Stomach (tissue), 9 donors: ENCODE measurements around the gene TRDN. TPM values are rescaled to one million over a fixed set of nuclear protein-coding genes. Genes with fewer than 3 reads are reported as not detected.

ENCODE experiments used
- DNase-seq, 2 donors: peaks; one replicate each; pipeline versions ENCODE4 v3.0.0 to v3.0.0-alpha.2; 2013 to 2019
- H3K27ac ChIP-seq, 5 donors: fragments of 200-600 bp in 4 of 5; sonication (generic) in 4 of 5; one replicate each; pipeline ENCODE4 v1.5.1; 2013 to 2019; ENCODE audit warnings: mild to moderate bottlenecking in 1 of 5, moderate library complexity in 1 of 5
- H3K27me3 ChIP-seq, 3 donors: fragments of 200-600 bp; sonication (generic); one replicate each; pipeline ENCODE4 v1.5.1; 2017 to 2019; ENCODE audit warnings: mixed run types in 1 of 3
- H3K36me3 ChIP-seq, 4 donors: fragments of 200-600 bp; sonication (generic); 1 replicate in 3 of 4; 2 replicates in 1 of 4; pipeline ENCODE4 v1.5.1; 2016 to 2019
- H3K4me1 ChIP-seq, 4 donors: fragments of 200-600 bp; sonication (generic); one replicate each; pipeline ENCODE4 v1.5.1; 2016 to 2019
- H3K4me3 ChIP-seq, 4 donors: fragments of 200-600 bp; sonication (generic) in 3 of 4; one replicate each; pipeline ENCODE4 v1.5.1; 2016 to 2019; ENCODE audit warnings: mild to moderate bottlenecking in 1 of 4
- H3K9me3 ChIP-seq, 4 donors: fragments of 200-600 bp; sonication (generic); one replicate each; pipeline ENCODE4 v1.5.1; 2016 to 2019
- CTCF ChIP-seq, 7 experiments: fragments of 450-650 bp in 4 of 7; fragments of 200-600 bp in 3 of 7; sonication (generic) in 3 of 7; IDR thresholded peaks; one replicate each; pipeline ENCODE4 v1.5.1; 2016 to 2019; ENCODE audit warnings: antibody characterized with exemption in 7 of 7, control low read depth in 2 of 7, mild to moderate bottlenecking in 1 of 7
- EP300 ChIP-seq: sonication (generic); formaldehyde crosslinking; IDR thresholded peaks from one replicate; pipeline ENCODE4 v1.6.1; 2017; ENCODE audit warnings: antibody characterized with exemption
- POLR2A ChIP-seq, 4 donors: fragments of 450-650 bp; IDR thresholded peaks; one replicate each; pipeline ENCODE4 v1.6.1; 2016; ENCODE audit warnings: antibody characterized with exemption in 4 of 4, control low read depth in 2 of 4, mild to moderate bottlenecking in 1 of 4, moderate library complexity in 1 of 4
- POLR2AphosphoS5 ChIP-seq, 3 donors: sonication (generic); formaldehyde crosslinking; IDR thresholded peaks; one replicate each; pipeline ENCODE4 v1.6.1; 2016; ENCODE audit warnings: antibody characterized with exemption in 3 of 3
- WGBS, 5 donors: extraction: QIAGEN DNeasy Blood & Tissue Kit in 3 of 5; methylation state at CpG; one replicate each; pipeline versions ENCODE4 v1.1.5 to v1.1.7; 2013 to 2018; 5-methylcytosine and 5-hydroxymethylcytosine counted together
- intact Hi-C: fragments of 100-400 bp; cut with DNase I; formaldehyde crosslinking; loops from one replicate; pipeline ENCODE4 v1.15.1; 2023; ENCODE audit warnings: low total_unique reads
- polyA plus RNA-seq, 3 donors: library from polyadenylated mRNA; stranded (reverse); fragments of 200-250 nt; gene quantifications; one replicate each; pipeline ENCODE4 v1.2.3, GENCODE V29; 2013
- total RNA-seq, 5 donors: library from RNA; depleted of rRNA; stranded (reverse); fragments of >200 nt; gene quantifications; one replicate each; pipeline versions ENCODE4 v1.1.0 to v1.2.3, GENCODE V29; 2014 to 2016
- donor health status: healthy with polysubstance abuse.
- donor health status: Bipolar disorder and iron deficiency.
- donor health status: healthy.

TRDN gene
- total and polyA plus RNA-seq, 8 donors = 0.18 to 2.4 TPM; not detected in 6

- Histone ChIP-seq H3K9me3 (no peaks in the 10 kb centered on the region), H3K27ac (no peak overlapping the region), H3K27me3 (no peaks in the 10 kb centered on the region), H3K4me1 (no peaks in the 10 kb centered on the region), H3K4me3 (no peak overlapping the region), H3K36me3 (no peaks in the 10 kb centered on the region)
- intact Hi-C loops = no loop called here
- no peak for DNase-seq
- 83 to 94% (median 87%) methylated on average over 5 of the region's 5 CpGs for WGBS, 5 donors
- TF ChIP-seq EP300 (no peak), POLR2A (IDR thresholded peaks at IDR 0.05) (no peak), POLR2AphosphoS5 (IDR thresholded peaks at IDR 0.05) (no peak), CTCF (IDR thresholded peaks at IDR 0.05) (no peak)
Measured at GRCh38 chr6:123661105-123661891, 24.5 kb upstream of the TRDN start.

DNA sequence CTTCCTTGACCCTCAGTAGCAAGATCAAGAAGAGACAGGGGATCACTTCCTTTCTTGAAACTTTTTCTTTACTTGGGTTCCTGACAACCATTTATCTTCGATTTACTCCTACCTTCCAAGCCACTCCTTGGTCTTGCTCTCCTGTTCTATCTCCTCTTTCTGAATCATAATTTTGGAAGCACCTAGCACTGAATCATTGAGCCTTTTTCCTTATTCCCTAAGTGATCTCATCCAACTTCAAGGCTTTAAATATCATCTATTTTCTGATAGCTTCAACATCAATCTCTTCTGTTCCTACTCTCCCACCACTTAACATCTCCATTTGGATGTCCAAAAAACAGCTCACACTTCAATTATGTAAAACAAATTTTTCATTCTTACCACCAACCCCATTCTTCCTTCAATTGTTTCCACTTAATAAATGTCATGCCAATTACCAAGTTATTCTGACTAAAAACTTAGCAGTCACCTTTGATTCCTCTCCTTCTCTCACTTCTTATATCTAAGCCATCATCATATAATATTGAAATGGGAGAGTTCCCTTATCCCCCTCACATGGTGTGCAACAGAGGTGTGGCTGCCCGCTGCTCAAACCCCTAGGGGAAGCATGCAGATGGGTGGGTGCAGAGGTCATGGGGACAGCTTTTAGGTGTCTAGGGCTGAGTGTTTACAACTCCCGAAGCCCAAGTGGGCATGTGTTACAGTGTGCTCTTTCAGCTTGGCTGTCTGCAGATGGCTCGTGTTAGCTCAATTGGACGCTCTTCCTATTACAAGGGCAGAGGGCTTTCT lies 23.4 kb upstream of the TRDN start:
- Histone ChIP-seq H3K36me3 (no peaks in the 10 kb centered on the region), H3K4me3 (no peak overlapping the region), H3K4me1 (no peaks in the 10 kb centered on the region), H3K27me3 (no peaks in the 10 kb centered on the region), H3K27ac (no peak overlapping the region), H3K9me3 (no peaks in the 10 kb centered on the region)
- intact Hi-C loops = no loop called here
- WGBS, 5 donors = 77 to 90% (median 86%) methylated on average over 5 of the region's 5 CpGs
- TF ChIP-seq CTCF (IDR thresholded peaks at IDR 0.05) (no peak), EP300 (no peak), POLR2AphosphoS5 (IDR thresholded peaks at IDR 0.05) (no peak), POLR2A (IDR thresholded peaks at IDR 0.05) (no peak)
- DNase-seq = no peak

DNA sequence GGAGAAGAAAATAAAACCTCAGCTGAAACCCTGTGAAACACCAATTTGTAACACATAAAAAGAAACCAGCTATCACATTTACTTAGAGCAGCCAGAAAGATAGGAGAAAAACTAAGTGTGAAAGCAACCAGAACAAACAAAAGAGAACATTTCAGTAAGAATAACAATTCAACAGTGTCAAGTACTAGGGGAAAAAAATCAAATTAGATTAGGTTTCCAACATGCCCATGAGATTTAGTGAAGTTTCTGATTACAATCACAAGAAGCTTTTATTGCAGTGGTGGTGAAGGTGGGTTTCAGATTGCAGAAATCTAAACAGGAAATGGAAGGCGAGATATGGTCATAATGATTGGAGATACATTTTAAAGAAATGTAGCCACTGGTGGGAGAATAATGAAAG lies 22.1 kb upstream of the TRDN start:
- no peaks in the 10 kb centered on the region for H3K27me3 ChIP-seq
- H3K4me3 ChIP-seq = no peak overlapping the region
- intact Hi-C loops = no loop called here
- H3K27ac ChIP-seq = no peak overlapping the region
- no peaks in the 10 kb centered on the region for H3K36me3 ChIP-seq
- TF ChIP-seq POLR2A (IDR thresholded peaks at IDR 0.05) = no peak
- no peak for TF ChIP-seq EP300
- no peak for TF ChIP-seq CTCF (IDR thresholded peaks at IDR 0.05)
- no peaks in the 10 kb centered on the region for H3K4me1 ChIP-seq
- 45 to 76% (median 62%) methylated on average over 1 of the region's 1 CpG for WGBS, 5 donors
- no peaks in the 10 kb centered on the region for H3K9me3 ChIP-seq
- DNase-seq = no peak

DNA sequence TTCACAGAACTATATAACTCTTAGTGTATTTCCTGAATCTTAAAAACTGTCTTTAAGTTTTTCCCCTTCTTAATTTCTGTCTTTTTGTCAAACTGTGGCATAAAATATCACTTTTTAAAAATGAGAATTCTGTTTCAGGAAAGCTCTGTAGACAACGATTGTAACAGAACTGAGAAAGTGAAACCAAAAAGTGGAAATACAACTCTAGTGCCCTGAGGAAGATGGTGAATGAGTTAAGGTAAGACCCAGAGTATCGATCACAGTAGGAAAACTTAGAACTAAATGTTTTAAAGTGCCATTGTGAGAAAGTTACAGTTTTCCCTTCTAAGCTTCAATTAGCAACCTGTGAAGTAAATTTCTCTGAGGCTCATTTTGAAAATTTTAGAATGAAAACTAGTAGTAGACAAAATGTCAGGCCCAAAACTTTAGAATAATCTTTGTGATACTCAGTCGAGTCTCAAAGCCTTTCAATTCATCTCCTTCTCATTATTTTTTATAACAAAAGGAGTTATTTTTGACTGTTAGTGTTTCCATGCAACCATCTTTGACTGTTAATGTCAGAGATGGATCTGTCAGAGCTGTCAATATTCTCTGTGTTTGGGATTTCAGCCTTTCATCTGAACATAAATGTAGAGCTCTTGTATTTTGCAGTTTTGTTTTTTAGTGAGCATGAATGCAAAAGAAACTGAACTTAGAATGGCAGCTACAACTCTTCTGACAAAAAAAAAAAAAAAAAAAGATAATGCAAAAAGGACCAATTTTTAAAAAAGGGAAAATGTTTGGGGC lies 19.0 kb upstream of the TRDN start:
- H3K9me3 ChIP-seq = no peaks in the 10 kb centered on the region
- H3K27ac ChIP-seq = no peak overlapping the region
- H3K4me1 ChIP-seq = no peaks in the 10 kb centered on the region
- TF ChIP-seq POLR2A (IDR thresholded peaks at IDR 0.05) = no peak
- no peak for TF ChIP-seq CTCF (IDR thresholded peaks at IDR 0.05)
- no peak for TF ChIP-seq EP300
- no peak for TF ChIP-seq POLR2AphosphoS5 (IDR thresholded peaks at IDR 0.05)
- H3K4me3 ChIP-seq = no peak overlapping the region
- intact Hi-C loops = no loop called here
- WGBS, 5 donors = 32 to 55% (median 52%) methylated on average over 3 of the region's 3 CpGs
- no peaks in the 10 kb centered on the region for H3K36me3 ChIP-seq
- H3K27me3 ChIP-seq = no peaks in the 10 kb centered on the region
- DNase-seq = no peak
